ENCODE results near the gene FREM2.

Gene FREM2

DNA sequence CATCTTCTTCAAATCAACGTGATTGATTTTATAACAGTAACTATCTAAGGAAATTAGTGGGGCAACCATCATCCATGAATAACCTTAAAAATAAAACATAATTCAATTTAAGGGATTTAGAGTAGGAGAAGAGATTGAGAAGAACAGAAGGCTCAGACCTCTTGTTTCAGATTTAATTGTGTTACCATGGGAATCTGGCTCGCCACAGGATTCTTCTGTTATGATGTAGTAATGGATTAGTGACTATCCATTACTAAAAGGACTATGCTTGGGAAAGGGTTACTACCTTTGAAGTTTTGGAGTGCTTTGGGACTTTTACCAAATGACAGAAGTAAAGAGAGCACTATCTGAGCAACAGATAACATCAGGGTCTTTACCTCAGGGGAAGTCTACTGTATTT lies 13.2 kb downstream of the FREM2 start:
- Histone ChIP-seq H3K27me3 (ENCODE audit: low read length) (no peaks in the 10 kb centered on the region), H3K9me3 (ENCODE audit: insufficient read depth, low read length) (no peaks in the 10 kb centered on the region), H3K36me3 (ENCODE audit: low read length) (no peaks in the 10 kb centered on the region), H4K20me1 (ENCODE audit: low read depth, low read length) (no peaks in the 10 kb centered on the region), H2AFZ (ENCODE audit: low read depth, low read length, severe bottlenecking) (no peak overlapping the region), H3K9me2 (replicated peaks; ENCODE audit: insufficient read depth, low read length) (no peaks in the 10 kb centered on the region), H3K79me2 (ENCODE audit: insufficient read depth, low read length) (no peaks in the 10 kb centered on the region), H3K27ac (ENCODE audit: low read depth, low read length) (no peak overlapping the region), H3K9ac (ENCODE audit: low read length) (no peak overlapping the region), H3K4me2 (ENCODE audit: low read depth, low read length, poor library complexity, severe bottlenecking) (no peak overlapping the region), H3F3A (ENCODE audit: insufficient read depth) (no peaks in the 10 kb centered on the region), H3K4me3 (ENCODE audit: insufficient read depth, low read length, poor library complexity, severe bottlenecking) (no peak overlapping the region)
- no peak for TF ChIP-seq EZH2phosphoT487 (conservative IDR thresholded peaks at IDR 0.05; ENCODE audit: low read length)

DNA sequence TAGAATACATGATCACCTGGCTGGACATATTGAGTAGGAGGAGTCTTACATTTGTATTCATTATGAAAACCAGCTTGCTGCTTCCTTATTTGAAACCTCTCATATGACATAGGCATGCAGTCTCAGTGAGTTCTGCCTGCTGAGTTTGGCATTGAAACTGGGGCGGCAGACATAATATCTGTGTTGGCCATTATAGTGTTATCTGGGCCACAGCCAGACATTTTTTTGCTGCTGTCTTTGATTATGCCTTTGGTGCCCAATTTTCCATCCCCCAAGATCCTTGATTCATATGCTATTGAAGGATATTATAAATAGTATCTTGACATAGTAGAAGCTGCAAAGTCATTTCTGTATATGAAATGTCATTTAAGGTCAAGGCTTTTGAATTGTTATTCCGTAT lies 15.8 kb downstream of the FREM2 start:
- H3K9me2 ChIP-seq (replicated peaks; ENCODE audit: insufficient read depth, low read length), result no peaks in the 10 kb centered on the region
- no peak overlapping the region for H3K27ac ChIP-seq (ENCODE audit: low read depth, low read length)
- no peaks in the 10 kb centered on the region for H3K79me2 ChIP-seq (ENCODE audit: insufficient read depth, low read length)
- no peak overlapping the region for H2AFZ ChIP-seq (ENCODE audit: low read depth, low read length, severe bottlenecking)
- no peak overlapping the region for H3K9ac ChIP-seq (ENCODE audit: low read length)
- TF ChIP-seq, protein P1, sequence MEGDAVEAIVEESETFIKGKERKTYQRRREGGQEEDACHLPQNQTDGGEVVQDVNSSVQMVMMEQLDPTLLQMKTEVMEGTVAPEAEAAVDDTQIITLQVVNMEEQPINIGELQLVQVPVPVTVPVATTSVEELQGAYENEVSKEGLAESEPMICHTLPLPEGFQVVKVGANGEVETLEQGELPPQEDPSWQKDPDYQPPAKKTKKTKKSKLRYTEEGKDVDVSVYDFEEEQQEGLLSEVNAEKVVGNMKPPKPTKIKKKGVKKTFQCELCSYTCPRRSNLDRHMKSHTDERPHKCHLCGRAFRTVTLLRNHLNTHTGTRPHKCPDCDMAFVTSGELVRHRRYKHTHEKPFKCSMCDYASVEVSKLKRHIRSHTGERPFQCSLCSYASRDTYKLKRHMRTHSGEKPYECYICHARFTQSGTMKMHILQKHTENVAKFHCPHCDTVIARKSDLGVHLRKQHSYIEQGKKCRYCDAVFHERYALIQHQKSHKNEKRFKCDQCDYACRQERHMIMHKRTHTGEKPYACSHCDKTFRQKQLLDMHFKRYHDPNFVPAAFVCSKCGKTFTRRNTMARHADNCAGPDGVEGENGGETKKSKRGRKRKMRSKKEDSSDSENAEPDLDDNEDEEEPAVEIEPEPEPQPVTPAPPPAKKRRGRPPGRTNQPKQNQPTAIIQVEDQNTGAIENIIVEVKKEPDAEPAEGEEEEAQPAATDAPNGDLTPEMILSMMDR (IDR thresholded peaks at IDR 0.05; ENCODE audit: insufficient read depth, low read length, poor library complexity, severe bottlenecking), result no peak
- TF ChIP-seq EZH2phosphoT487 (conservative IDR thresholded peaks at IDR 0.05; ENCODE audit: low read length), result no peak
- H3F3A ChIP-seq (ENCODE audit: insufficient read depth), result no peaks in the 10 kb centered on the region
- H3K27me3 ChIP-seq (ENCODE audit: low read length), result no peaks in the 10 kb centered on the region
- H4K20me1 ChIP-seq (ENCODE audit: low read depth, low read length), result no peaks in the 10 kb centered on the region
- H3K9me3 ChIP-seq (ENCODE audit: insufficient read depth, low read length), result no peaks in the 10 kb centered on the region
- no peaks in the 10 kb centered on the region for H3K36me3 ChIP-seq (ENCODE audit: low read length)
- H3K4me3 ChIP-seq (ENCODE audit: insufficient read depth, low read length, poor library complexity, severe bottlenecking), result no peak overlapping the region
- no peak overlapping the region for H3K4me2 ChIP-seq (ENCODE audit: low read depth, low read length, poor library complexity, severe bottlenecking)

DNA sequence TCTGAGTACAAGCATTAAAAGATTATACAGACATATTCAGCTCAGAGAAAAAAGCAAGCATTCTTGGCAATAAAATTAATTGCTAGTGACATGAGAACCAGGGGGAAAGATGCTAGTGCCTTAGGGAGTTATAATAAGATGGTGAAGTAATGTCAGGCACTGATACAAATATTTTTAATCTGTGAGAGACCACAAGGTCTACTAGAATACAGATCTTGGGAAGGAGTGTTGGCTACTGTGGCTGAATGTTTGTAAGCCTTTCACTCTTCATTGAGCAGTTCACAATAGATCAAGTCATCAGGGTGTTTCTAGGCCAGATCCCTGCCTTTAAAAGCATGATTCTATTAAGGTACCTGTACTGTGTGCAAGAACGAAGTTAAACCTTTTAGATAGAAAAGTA lies 16.4 kb downstream of the FREM2 start:
- Histone ChIP-seq H3K9me2 (replicated peaks; ENCODE audit: insufficient read depth, low read length) (no peaks in the 10 kb centered on the region), H2AFZ (ENCODE audit: low read depth, low read length, severe bottlenecking) (no peak overlapping the region), H3K9me3 (ENCODE audit: insufficient read depth, low read length) (no peaks in the 10 kb centered on the region), H3K27me3 (ENCODE audit: low read length) (no peaks in the 10 kb centered on the region), H3K4me2 (ENCODE audit: low read depth, low read length, poor library complexity, severe bottlenecking) (no peak overlapping the region), H3F3A (ENCODE audit: insufficient read depth) (no peaks in the 10 kb centered on the region), H3K4me3 (ENCODE audit: insufficient read depth, low read length, poor library complexity, severe bottlenecking) (no peak overlapping the region), H3K79me2 (ENCODE audit: insufficient read depth, low read length) (no peaks in the 10 kb centered on the region), H3K9ac (ENCODE audit: low read length) (no peak overlapping the region), H3K36me3 (ENCODE audit: low read length) (no peaks in the 10 kb centered on the region), H3K27ac (ENCODE audit: low read depth, low read length) (no peak overlapping the region), H4K20me1 (ENCODE audit: low read depth, low read length) (no peaks in the 10 kb centered on the region)
- no peak for TF ChIP-seq EZH2phosphoT487 (conservative IDR thresholded peaks at IDR 0.05; ENCODE audit: low read length)
- TF ChIP-seq, protein P1 (IDR thresholded peaks at IDR 0.05; ENCODE audit: insufficient read depth, low read length, poor library complexity, severe bottlenecking), result no peak

DNA sequence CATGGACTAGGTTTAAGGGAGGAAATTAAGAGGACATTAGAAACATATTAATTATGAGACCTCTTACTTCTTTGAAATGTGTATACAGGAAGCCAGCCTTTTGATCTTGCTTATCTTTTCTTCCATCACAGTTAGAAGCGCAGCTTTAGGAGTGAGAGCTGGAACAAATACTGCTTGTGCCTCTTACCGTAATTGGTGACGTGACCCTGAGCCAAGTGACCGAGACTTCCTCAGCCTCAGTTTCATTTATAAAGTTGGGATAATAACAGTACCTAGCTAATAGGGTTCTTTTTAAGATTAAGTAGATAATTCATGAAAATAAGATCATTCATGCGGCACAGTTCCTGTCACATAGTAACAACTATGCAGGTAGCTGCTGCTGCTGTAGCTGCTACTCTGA lies 18.5 kb downstream of the FREM2 start:
- Histone ChIP-seq H3K79me2 (ENCODE audit: insufficient read depth, low read length) (no peaks in the 10 kb centered on the region), H3K36me3 (ENCODE audit: low read length) (no peaks in the 10 kb centered on the region), H3K9me2 (replicated peaks; ENCODE audit: insufficient read depth, low read length) (no peaks in the 10 kb centered on the region), H3K4me2 (ENCODE audit: low read depth, low read length, poor library complexity, severe bottlenecking) (no peak overlapping the region), H3K27ac (ENCODE audit: low read depth, low read length) (no peak overlapping the region), H2AFZ (ENCODE audit: low read depth, low read length, severe bottlenecking) (no peak overlapping the region), H4K20me1 (ENCODE audit: low read depth, low read length) (no peaks in the 10 kb centered on the region), H3K4me3 (ENCODE audit: insufficient read depth, low read length, poor library complexity, severe bottlenecking) (no peak overlapping the region), H3K9ac (ENCODE audit: low read length) (no peak overlapping the region), H3K9me3 (ENCODE audit: insufficient read depth, low read length) (no peaks in the 10 kb centered on the region), H3K27me3 (ENCODE audit: low read length) (no peaks in the 10 kb centered on the region), H3F3A (ENCODE audit: insufficient read depth) (no peaks in the 10 kb centered on the region)
- TF ChIP-seq EZH2phosphoT487 (conservative IDR thresholded peaks at IDR 0.05; ENCODE audit: low read length), result no peak
- TF ChIP-seq, protein P1 (IDR thresholded peaks at IDR 0.05; ENCODE audit: insufficient read depth, low read length, poor library complexity, severe bottlenecking), result no peak
